ENCODE results near the gene WNT9A. TPM values are rescaled to one million over a fixed set of nuclear protein-coding genes. Genes with fewer than 3 reads are reported as not detected.

Gene WNT9A
- total and polyA plus RNA-seq, 12 donors = 0.39 to 27.9 (median 3.8) TPM

DNA sequence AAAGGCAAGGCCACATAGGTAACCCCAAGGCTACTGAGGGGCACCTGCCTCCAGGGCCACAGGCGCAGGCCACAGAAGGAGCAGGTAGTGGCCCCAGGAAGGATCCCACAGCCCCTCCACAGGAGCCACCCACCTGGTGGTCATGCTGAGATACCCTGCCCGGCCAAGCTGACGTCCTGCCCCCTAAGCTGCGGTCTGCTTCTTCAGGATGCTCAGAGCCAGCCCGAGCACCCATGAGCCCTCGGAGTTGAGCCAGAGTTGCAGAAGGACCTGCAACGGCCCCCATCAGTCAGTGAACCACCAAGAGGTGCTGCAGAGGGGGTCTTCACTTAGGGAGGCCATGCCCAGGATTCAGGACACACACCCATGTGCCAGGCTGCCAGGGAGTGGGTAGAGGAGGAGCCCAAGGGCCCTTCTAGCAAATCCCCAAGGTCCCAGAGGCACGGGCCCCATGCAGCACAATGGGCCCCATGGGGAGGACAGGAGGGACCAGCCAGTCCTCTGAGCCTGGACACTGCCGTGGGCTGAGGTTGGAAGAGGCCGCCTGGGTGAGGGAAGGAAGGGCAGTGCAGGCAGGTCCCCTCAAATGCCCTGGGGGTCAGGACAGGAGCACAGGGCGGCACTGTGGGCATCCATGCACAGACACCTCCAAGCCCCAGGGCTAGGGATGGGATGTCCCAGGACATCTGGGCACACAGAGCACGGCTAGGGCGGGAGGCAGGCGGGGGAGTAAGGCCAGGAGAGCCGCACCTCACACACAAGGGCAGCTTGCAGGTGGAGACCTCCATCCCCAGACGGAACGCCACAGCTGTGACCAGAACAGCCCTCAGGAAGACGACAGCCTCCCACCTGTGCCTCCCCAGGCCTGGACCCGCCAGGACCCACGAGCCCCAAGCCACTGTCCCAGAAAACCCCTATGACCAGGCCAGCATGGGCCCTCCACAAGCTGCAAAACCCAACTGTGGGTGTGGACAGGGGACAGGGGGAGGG lies 20.5 kb downstream of the WNT9A start:
- H3K4me3 ChIP-seq = no peak overlapping the region
- no peaks in the 10 kb centered on the region for H3K4me1 ChIP-seq
- 89 to 95% methylated on average over 20 of the region's 20 CpGs for WGBS, 2 donors
- H3K27ac ChIP-seq = no peak overlapping the region
- TF ChIP-seq, protein P1, sequence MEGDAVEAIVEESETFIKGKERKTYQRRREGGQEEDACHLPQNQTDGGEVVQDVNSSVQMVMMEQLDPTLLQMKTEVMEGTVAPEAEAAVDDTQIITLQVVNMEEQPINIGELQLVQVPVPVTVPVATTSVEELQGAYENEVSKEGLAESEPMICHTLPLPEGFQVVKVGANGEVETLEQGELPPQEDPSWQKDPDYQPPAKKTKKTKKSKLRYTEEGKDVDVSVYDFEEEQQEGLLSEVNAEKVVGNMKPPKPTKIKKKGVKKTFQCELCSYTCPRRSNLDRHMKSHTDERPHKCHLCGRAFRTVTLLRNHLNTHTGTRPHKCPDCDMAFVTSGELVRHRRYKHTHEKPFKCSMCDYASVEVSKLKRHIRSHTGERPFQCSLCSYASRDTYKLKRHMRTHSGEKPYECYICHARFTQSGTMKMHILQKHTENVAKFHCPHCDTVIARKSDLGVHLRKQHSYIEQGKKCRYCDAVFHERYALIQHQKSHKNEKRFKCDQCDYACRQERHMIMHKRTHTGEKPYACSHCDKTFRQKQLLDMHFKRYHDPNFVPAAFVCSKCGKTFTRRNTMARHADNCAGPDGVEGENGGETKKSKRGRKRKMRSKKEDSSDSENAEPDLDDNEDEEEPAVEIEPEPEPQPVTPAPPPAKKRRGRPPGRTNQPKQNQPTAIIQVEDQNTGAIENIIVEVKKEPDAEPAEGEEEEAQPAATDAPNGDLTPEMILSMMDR (IDR thresholded peaks at IDR 0.05) = no peak
- no peak for DNase-seq
- no peaks in the 10 kb centered on the region for H3K9me3 ChIP-seq
- no peak for ATAC-seq
- intact Hi-C loops (cut with DNase I) = no loop called here
- H3K27me3 ChIP-seq = no peaks in the 10 kb centered on the region
- H3K36me3 ChIP-seq = peaks cover 0 to 7% (median 0%) of the 10 kb centered on the region in 9 donors

GRCh38 chr1:227926216-227926791 lies 21.4 kb downstream of the WNT9A start:
- ATAC-seq (no peak), DNase-seq (no peak)
- peaks cover 0 to 16% (median 0%) of the 10 kb centered on the region in 9 donors for H3K36me3 ChIP-seq
- H3K27ac ChIP-seq = no peak overlapping the region
- H3K4me3 ChIP-seq = no peak overlapping the region
- TF ChIP-seq, protein P1 (IDR thresholded peaks at IDR 0.05) = no peak
- intact Hi-C loops (cut with DNase I) = no loop called here
- H3K9me3 ChIP-seq = no peaks in the 10 kb centered on the region
- H3K27me3 ChIP-seq = no peaks in the 10 kb centered on the region
- 92 to 93% methylated on average over 11 of the region's 11 CpGs for WGBS, 2 donors
- no peaks in the 10 kb centered on the region for H3K4me1 ChIP-seq

DNA sequence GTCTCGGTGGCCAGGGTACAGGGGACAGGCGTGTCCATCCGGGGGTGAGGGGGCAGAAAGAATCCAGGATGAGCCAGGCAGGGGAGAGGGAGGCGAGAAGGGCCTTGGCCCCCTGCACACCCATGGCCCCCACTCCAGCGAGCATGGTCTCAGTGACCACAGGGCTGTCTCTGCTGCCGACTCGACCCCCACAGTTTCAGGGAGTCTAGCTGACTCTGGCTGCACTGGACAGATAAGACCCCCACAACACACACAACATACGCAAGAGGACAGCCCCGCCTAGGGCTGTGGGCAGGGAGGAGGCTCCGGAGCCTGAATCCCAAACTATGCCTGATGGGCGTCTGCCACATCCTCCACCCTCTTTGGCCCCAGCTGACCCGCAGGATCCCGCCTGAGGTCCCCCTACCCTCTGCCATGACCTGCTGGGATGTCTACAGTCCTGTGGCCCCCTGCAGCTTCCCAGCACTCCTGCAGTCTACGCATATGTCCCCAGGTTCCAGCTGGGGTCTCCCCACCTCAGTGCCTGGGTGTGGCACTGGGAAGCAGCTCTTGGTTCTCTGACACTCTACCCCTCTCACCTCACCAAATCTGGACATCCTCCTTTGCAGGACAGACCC lies 22.0 kb downstream of the WNT9A start:
- TF ChIP-seq, protein P1 (IDR thresholded peaks at IDR 0.05) = no peak
- intact Hi-C loops (cut with DNase I) = no loop called here
- Histone ChIP-seq H3K36me3 (peaks cover 0 to 22% (median 0%) of the 10 kb centered on the region in 9 donors), H3K27ac (no peak overlapping the region), H3K4me1 (no peaks in the 10 kb centered on the region), H3K4me3 (no peak overlapping the region), H3K27me3 (no peaks in the 10 kb centered on the region), H3K9me3 (no peaks in the 10 kb centered on the region)
- WGBS, 2 donors = 89 to 93% methylated on average over 14 of the region's 14 CpGs
- DNase-seq (no peak), ATAC-seq (no peak)

- H3K9me3 ChIP-seq = no peaks in the 10 kb centered on the region
- DNase-seq (no peak), ATAC-seq (peak in 1 of 8 donors; percentile 11)
- H3K36me3 ChIP-seq = peaks cover 0 to 24% (median 0%) of the 10 kb centered on the region in 9 donors
- 88 to 89% methylated on average over 38 of the region's 38 CpGs for WGBS, 2 donors
- TF ChIP-seq, protein P1 (IDR thresholded peaks at IDR 0.05) = no peak
- H3K4me3 ChIP-seq = no peak overlapping the region
- H3K27ac ChIP-seq = no peak overlapping the region
- no peaks in the 10 kb centered on the region for H3K4me1 ChIP-seq
- intact Hi-C loops (cut with DNase I) = no loop called here
- H3K27me3 ChIP-seq = no peaks in the 10 kb centered on the region
These were observed 22.7 kb downstream of the WNT9A start for GRCh38 chr1:227924833-227925574.
